HG02759 (cell line): ENCODE measurements around the gene ALG3.

Experiments used
- ATAC-seq: cut with Tn5 transposase; IDR thresholded peaks from one replicate; pipeline ENCODE4 v1.9.1; 2021; ENCODE audit warnings: mild to moderate bottlenecking, moderate library complexity; ENCODE audit not compliant: unreplicated experiment

The ALG3 gene

DNA sequence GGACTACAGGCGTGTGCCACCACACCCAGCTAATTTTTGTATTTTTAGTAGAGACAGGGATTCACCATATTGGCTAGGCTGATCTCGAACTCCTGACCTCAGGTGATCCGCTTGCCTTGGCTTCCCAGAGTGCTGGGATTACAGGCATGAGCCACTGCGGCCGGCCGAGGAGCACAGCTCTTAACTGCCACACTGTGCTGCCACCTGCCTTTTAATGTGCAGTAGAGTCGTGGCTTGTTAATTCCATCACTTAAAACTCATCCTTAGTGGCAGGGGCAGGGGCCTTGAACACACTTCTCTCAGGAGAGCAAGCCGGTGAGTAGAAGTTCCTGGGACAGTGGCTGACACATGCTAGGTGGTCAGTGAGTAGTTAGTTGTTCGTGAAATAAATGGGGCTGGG lies 50.3 kb downstream of the ALG3 start:
- no peak for ATAC-seq

DNA sequence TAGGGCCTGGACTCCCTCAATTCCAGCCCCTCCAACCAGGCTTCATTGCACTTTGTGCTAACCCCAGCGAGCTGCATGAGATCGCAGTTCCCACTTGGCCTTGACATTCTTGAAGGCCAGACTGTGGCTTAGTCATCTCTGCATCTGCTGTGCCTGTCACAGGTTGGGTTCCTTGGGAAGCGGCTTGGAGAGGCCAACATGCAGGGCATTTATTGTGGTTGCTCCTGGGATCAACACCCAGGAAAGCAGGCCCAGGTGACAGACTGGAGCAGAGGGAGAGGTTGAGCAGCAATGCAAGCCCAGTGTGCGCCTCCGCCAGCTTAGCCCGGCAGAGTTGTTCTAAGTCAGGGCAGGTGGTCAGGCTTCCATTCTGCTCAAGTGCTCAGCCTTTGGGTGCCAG lies 52.2 kb downstream of the ALG3 start:
- ATAC-seq = no peak

GRCh38 chr3:184193991-184194539 lies 54.7 kb downstream of the ALG3 start:
- ATAC-seq = no peak

DNA sequence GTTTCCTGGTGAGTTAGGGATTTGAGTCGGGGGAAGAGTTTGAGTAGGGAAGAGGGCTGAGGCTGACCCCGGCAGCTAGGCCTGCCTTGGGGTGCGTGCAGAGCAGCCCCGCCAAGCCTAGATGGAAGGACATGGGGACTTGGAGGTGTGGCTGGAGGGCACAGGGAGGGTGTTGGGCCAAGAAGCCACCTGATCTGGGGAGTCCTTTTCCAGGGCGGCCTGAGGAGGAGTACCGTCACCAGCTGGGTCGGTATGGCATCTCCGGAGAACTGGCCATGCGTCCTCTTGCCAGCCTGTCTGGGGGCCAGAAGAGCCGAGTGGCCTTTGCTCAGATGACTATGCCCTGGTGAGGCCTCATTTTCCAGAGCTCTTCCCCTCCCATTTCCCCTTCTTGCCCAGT lies 55.9 kb downstream of the ALG3 start:
- ATAC-seq = no peak
